ENCODE results near the gene RAB31.

The RAB31 gene

DNA sequence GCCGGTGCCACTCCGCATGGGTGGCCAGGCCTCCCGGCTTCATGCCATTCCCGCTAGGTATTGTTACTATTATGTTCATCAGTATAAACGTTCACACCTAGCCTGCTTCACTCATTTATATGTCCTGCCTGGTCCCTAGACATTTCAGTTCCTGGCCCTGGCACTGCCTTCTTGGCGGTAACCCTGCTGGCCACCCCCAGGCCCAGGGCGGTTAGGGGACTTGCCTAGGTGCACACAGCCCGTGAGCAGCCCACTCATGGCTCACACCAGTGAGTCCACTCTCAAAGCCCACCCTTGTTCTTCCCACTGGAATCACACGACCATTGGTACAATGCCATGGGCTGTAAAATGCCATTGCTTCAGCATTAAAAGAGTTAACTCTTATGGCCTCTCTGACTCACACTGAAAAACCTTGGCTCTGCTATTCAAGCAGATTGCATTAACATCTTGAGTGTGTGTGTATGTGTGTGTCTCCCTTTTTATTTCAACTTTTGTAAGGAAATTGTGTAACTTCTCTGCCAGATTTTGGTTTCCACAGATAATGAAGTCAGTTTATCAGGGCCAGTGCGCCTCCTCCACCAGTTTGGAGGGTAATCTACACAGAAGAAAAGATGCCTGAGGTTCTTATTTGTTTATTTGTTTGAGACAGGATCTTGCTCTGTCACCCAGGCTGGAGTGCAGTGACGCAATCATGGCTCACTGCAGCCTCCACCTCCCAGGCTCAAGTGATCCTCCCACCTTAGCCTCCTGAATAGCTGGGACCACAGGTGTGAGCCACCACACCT, 74.2 kb downstream of the RAB31 start:
- H3K4me3 ChIP-seq (ENCODE audit: low read depth, low read length), result no peak overlapping the region
- TF ChIP-seq, protein P1, sequence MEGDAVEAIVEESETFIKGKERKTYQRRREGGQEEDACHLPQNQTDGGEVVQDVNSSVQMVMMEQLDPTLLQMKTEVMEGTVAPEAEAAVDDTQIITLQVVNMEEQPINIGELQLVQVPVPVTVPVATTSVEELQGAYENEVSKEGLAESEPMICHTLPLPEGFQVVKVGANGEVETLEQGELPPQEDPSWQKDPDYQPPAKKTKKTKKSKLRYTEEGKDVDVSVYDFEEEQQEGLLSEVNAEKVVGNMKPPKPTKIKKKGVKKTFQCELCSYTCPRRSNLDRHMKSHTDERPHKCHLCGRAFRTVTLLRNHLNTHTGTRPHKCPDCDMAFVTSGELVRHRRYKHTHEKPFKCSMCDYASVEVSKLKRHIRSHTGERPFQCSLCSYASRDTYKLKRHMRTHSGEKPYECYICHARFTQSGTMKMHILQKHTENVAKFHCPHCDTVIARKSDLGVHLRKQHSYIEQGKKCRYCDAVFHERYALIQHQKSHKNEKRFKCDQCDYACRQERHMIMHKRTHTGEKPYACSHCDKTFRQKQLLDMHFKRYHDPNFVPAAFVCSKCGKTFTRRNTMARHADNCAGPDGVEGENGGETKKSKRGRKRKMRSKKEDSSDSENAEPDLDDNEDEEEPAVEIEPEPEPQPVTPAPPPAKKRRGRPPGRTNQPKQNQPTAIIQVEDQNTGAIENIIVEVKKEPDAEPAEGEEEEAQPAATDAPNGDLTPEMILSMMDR (IDR thresholded peaks at IDR 0.05; ENCODE audit: low read depth, low read length), result no peak

GRCh38 chr18:9786631-9787030, 78.5 kb downstream of the RAB31 start:
- H3K4me3 ChIP-seq (ENCODE audit: low read depth, low read length), result no peak overlapping the region
- TF ChIP-seq, protein P1 (IDR thresholded peaks at IDR 0.05; ENCODE audit: low read depth, low read length), result no peak

DNA sequence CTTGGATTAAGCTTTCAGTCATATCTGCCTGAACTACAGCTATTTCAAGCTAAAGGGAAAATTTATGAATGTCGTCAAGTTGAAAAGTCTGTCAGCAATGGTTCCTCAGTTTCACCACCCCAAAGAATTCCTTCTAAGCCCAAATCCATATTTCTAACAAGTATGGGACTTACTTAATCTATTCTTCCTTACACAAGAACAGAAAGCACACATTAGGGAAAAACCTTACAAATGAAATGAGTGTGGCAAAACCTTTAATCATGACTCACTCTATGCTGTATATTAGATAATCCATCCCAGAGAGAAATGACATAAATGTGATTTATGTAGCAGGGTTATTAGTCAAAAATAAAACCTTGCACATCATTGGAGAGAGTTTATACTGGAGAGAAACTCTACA, 78.9 kb downstream of the RAB31 start:
- H3K4me3 ChIP-seq (ENCODE audit: low read depth, low read length), result no peak overlapping the region
- TF ChIP-seq, protein P1 (IDR thresholded peaks at IDR 0.05; ENCODE audit: low read depth, low read length), result no peak

DNA sequence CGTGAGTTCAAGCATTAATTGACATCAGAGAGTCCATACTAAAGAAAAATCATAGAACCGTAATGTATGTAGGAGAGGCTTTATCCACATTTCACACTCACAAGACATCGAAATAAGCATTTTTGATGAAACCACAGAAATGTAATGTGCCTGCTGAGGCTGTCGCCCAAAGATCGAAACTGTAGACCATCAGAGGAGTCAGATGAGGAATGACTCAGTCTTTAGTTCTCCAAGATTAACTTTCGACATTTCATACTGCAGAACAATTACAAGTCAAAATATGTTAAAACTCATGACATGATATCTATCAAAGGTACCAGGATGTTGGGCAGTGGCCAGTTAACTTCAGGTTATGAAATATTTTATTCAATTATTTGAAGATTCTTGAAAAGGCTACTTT, 79.6 kb downstream of the RAB31 start:
- TF ChIP-seq, protein P1 (IDR thresholded peaks at IDR 0.05; ENCODE audit: low read depth, low read length), result no peak

GRCh38 chr18:9788140-9788539, 80.0 kb downstream of the RAB31 start:
- H3K4me3 ChIP-seq (ENCODE audit: low read depth, low read length), result no peak overlapping the region
- TF ChIP-seq, protein P1 (IDR thresholded peaks at IDR 0.05; ENCODE audit: low read depth, low read length), result no peak

More for the DNA sequence above, 79.6 kb downstream of the RAB31 start:
- H3K4me3 ChIP-seq (ENCODE audit: low read depth, low read length), result no peak overlapping the region

DNA sequence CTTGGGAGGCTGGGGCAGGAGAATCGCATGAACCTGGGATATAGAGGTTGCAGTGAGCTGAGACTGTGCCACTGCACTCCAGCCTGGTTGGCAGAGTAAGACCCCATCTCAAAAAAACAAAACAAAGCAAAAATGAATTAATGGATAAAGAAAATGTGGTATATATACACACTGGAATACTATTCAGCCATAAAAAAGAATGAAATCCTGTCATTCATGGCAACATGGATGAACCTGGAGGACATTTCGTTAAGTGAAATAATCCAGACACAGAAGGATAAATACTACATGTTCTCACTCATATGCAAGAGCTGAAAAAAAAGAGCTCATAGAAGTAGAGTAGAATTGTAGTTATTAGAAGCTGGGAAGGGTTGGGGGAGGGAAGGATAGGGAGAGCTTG, 80.8 kb downstream of the RAB31 start:
- H3K4me3 ChIP-seq (ENCODE audit: low read depth, low read length), result no peak overlapping the region
- TF ChIP-seq, protein P1 (IDR thresholded peaks at IDR 0.05; ENCODE audit: low read depth, low read length), result no peak

DNA sequence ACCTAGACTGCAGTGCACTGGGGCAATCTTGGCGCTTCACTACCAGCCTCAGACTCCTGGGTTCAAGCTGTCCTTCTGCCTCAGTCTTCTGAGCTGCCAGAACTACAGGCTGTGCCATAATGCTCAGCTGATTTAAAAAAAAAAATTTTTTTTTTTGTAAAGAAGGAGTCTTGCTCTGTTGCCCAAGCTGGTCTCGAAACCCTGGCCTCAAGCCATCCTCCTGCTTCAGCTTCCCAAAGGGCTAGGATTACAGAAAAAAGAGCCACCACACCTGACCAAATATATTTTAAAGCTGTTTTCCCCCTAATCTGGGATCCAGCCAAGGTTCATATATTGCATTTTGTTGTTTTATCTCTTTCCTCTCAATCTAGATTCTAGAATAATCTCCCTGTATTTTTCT, 82.2 kb downstream of the RAB31 start:
- no peak overlapping the region for H3K4me3 ChIP-seq (ENCODE audit: low read depth, low read length)

More for the DNA sequence above, 82.2 kb downstream of the RAB31 start:
- TF ChIP-seq, protein P1 (IDR thresholded peaks at IDR 0.05; ENCODE audit: low read depth, low read length), result no peak

All from WI38 (cell line).